Measurements from ENCODE around the gene C17orf58. TPM values are rescaled to one million over a fixed set of nuclear protein-coding genes. Genes with fewer than 3 reads are reported as not detected.

The C17orf58 gene
- total and polyA plus RNA-seq, 9 of the 15 experiments (the other 6 are each of a cell fraction or from before 2014, with no cell fraction given) = 8.6 to 37.4 (median 27.6) TPM

GRCh38 chr17:67998466-67998865, 2.2 kb upstream of the C17orf58 start (continued):
- TF ChIP-seq CHD7 (IDR thresholded peaks at IDR 0.05; ENCODE audit: low read depth, low read length) (no peak), RAD51 (IDR thresholded peaks at IDR 0.05; ENCODE audit: borderline replicate concordance, low read depth) (no peak), ZNF253 (CRISPR knock-in tag; conservative IDR thresholded peaks at IDR 0.05) (no peak), RUNX1 (IDR thresholded peaks at IDR 0.05; ENCODE audit: low read depth) (no peak), ATF4 (CRISPR knock-in tag; IDR thresholded peaks at IDR 0.05) (no peak), ARID1B (IDR thresholded peaks at IDR 0.05) (no peak), MAZ (CRISPR knock-in tag; conservative IDR thresholded peaks at IDR 0.05 in 1 of 2, IDR thresholded peaks at IDR 0.05 in 1 of 2) (no peak)
